Activated CD4-positive, alpha-beta memory T cell treated with anti-CD3 and anti-CD28 coated beads for 36 hours (primary cell): ENCODE results near the gene TMEM179B. TPM values are rescaled to one million over a fixed set of nuclear protein-coding genes. Genes with fewer than 3 reads are reported as not detected.

Experiments used
- CTCF ChIA-PET: fragments of 350-600 bp; sonication (Branson Sonifier 250); formaldehyde crosslinking; loops from one replicate; lab custom pipeline; 2021; ENCODE audit warnings: antibody characterized with exemption, inconsistent platforms; lab: Charles Lee
- POLR2A ChIA-PET: fragments of 350-600 bp; sonication (Branson Sonifier 250); formaldehyde crosslinking; loops from one replicate; lab custom pipeline; 2021; ENCODE audit warnings: antibody characterized with exemption; lab: Charles Lee
- DNase-seq: peaks from one replicate; pipeline ENCODE4 v3.0.0-alpha.2; 2020
- H3K27ac Mint-ChIP-seq: one replicate; pipeline ENCODE4 v1.8.0; 2021; ENCODE audit warnings: mixed read lengths
- H3K27me3 Mint-ChIP-seq: one replicate; pipeline ENCODE4 v1.8.0; 2021; ENCODE audit warnings: mixed read lengths
- H3K36me3 Mint-ChIP-seq: one replicate; pipeline ENCODE4 v1.8.0; 2021; ENCODE audit warnings: mixed read lengths
- H3K4me1 Mint-ChIP-seq: one replicate; pipeline ENCODE4 v1.8.0; 2021; ENCODE audit warnings: low read depth, mixed read lengths
- H3K4me3 Mint-ChIP-seq: one replicate; pipeline ENCODE4 v1.8.0; 2021; ENCODE audit warnings: mild to moderate bottlenecking, mixed read lengths
- H3K9me3 Mint-ChIP-seq: one replicate; pipeline ENCODE4 v1.8.0; 2021; ENCODE audit warnings: mixed read lengths
- intact Hi-C: fragments of 100-400 bp; cut with micrococcal nuclease; formaldehyde crosslinking; loops from one replicate; pipeline ENCODE4 v1.15.1; 2023
- microRNA-seq: library from miRNA; unstranded; fragments of <30 nt; microRNA quantifications from one replicate; pipeline ENCODE4 v1.2.0, GENCODE V29; 2022; ENCODE audit warnings: borderline number of aligned reads, borderline microRNAs expressed, borderline replicate concordance
- total RNA-seq, 2 experiments: library from RNA; stranded (reverse); gene quantifications; one replicate each; pipeline ENCODE4 v1.2.3, GENCODE V29; 2021

Gene TMEM179B
- total RNA-seq, 2 experiments from 2014 or later: 25.0 to 25.5 TPM

DNA sequence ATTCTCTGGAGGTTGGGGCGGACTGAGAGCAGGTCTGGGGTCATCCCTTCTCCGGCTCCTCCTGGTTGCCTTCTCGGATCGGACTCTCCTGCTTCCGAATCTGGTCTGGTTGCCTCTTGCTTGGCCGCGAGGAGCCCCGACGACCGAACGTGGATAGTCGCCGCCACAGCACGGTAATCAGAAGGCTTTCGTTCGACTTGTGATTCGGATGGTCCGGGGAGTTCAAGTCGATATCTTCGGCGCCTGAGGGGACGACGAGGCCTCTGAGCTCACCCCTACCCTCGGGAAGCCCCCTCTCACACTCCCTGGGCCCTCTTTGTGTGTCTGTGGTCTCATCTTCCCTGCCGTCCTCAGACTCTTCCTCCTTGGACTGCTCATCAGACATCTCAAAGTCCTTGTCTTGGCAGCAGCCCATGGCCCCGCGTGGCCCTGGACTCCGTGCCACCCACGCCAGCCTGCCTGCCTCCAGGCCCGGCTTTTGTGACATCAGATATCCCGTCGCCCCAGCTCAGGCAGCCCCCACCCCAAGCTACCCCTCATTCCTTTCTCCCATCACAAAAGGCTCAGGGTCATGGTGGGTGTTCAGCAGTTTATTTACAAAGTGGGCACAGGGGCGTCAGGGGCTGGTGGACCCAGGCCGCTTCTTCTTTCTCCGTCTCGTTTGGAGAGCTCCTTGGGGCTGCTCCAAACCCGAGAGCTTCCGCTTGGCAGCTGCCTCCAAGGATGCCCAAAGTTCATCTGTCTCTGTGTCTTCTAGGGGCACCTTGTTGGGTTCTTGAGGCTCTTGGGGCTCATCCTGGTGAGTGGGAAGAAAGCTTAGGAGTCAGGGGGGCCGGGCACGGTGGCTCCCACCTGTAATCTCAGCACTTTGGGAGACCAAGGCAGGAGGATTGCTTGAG, 45.4 kb downstream of the TMEM179B start, which contains the start of gene TEX54:
TEX54 (minus strand) TSS at position 506 of the 899 bp plus-strand sequence.
- H3K36me3 Mint-ChIP-seq: peaks cover 27% of the 10 kb centered on the region

DNA sequence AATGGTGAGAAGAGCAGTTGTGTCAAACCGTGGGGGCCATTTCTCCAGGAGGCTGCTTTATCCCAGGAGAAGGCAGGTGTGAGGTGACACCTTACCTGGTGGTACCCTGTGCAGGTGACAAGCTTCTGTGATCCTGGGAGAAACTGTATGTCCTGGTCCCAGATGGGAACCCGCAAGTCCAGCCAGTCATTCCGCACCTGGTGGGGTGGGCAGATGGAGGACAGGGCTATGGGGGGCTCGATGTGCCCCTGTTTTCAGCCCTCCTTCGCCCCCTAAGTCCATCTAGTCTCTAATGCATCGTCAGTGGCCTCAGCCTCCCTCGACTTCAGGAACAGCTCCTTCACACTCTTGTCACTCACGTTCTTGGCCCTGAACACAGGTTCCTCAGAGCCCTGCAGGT, 48.1 kb downstream of the TMEM179B start:
- Mint-ChIP-seq H3K36me3 (peaks cover 37% of the 10 kb centered on the region), H3K27ac (no peak overlapping the region), H3K4me3 (no peak overlapping the region), H3K27me3 (no peaks in the 10 kb centered on the region), H3K4me1 (peaks cover 46% of the 10 kb centered on the region), H3K9me3 (no peaks in the 10 kb centered on the region)
- intact Hi-C loops: no loop called here
- POLR2A ChIA-PET: interaction anchor here (1.3 kb wide), 1 partner anchor 45 kb away, joined by 3 read pairs; the partner anchor contains the start of gene SLC3A2
- DNase-seq: no peak
- CTCF ChIA-PET: no interaction called here

More for the DNA sequence above, 45.4 kb downstream of the TMEM179B start, which contains the start of gene TEX54:
- H3K27me3 Mint-ChIP-seq: no peaks in the 10 kb centered on the region
- H3K9me3 Mint-ChIP-seq: no peaks in the 10 kb centered on the region
- ChIA-PET CTCF (interaction anchor here (0.7 to 3.6 kb wide), 7 partner anchors 7 to 717 kb away, joined by 3 to 26 read pairs (median 3); partner anchors contain the start of gene SLC3A2), POLR2A (interaction anchor here (0.6 to 2.9 kb wide), 14 partner anchors 8 to 1947 kb away, joined by 3 to 59 read pairs (median 5); partner anchors contain the start of genes NXF1, SLC3A2 and ZBTB3)
- H3K4me1 Mint-ChIP-seq: peaks cover 44% of the 10 kb centered on the region
- H3K27ac Mint-ChIP-seq: peak within 1 kb of the TSS; percentile 93
- intact Hi-C loops: loop anchor here (1.0 to 2.0 kb wide), 3 partner anchors 40 to 242 kb away; partner anchors contain the start of genes C11orf98, CSKMT, TMEM223 and TUT1
- H3K4me3 Mint-ChIP-seq: peak within 1 kb of the TSS; percentile 84
- no peak for DNase-seq

- Mint-ChIP-seq H3K36me3 (peaks cover 28% of the 10 kb centered on the region), H3K27ac (no peak within 1 kb of the TSS), H3K4me1 (peaks cover 32% of the 10 kb centered on the region), H3K4me3 (no peak within 1 kb of the TSS), H3K9me3 (no peaks in the 10 kb centered on the region), H3K27me3 (no peaks in the 10 kb centered on the region)
- CTCF ChIA-PET: interaction anchor here (0.9 to 3.4 kb wide), 4 partner anchors 8 to 53 kb away, joined by 3 to 32 read pairs (median 8); partner anchors contain the start of genes STX5 and TMEM179B
- peak; percentile 96 for DNase-seq
- POLR2A ChIA-PET: interaction anchor here (0.7 to 7.0 kb wide), 13 partner anchors 7 to 265 kb away, joined by 3 to 443 read pairs (median 6); partner anchors contain the start of genes BSCL2, EEF1G, GNG3 and NXF1
- intact Hi-C loops: loop anchor here (1.0 kb wide), 4 partner anchors 8 to 130 kb away; partner anchors contain the start of genes TMEM179B and TMEM223
Observed at GRCh38 chr11:62839050-62839945, 52.1 kb downstream of the TMEM179B start, which contains the start of gene WDR74. WDR74 (minus strand) TSS chr11:62839590; CDS start chr11:62839570, 20 bp downstream.

Small RNA genes lying within 50 kb of the gene (microRNA-seq; reads per million reads assigned to microRNA genes)
- gene MIR6514 (2.8 reads per million), gene MIR6748 (not detected)

Other genes with a start within 250 kb of the TMEM179B start
- 10 to 100 TPM; 83.7 to 85.2 TPM for gene AHNAK, start 240.6 kb upstream of the TMEM179B start, total RNA-seq
- 1,000 to 10,000 TPM; 1,956 to 1,989 TPM for gene EEF1G, start 213.5 kb upstream of the TMEM179B start, total RNA-seq
- 10 to 100 TPM; 32.7 to 34.2 TPM for gene TUT1, start 195.9 kb upstream of the TMEM179B start, total RNA-seq
- gene MTA2, start 185.5 kb upstream of the TMEM179B start, total RNA-seq: 100 to 1,000 TPM; 166 to 167 TPM
- 100 to 1,000 TPM; 113 to 116 TPM for gene EML3, start 174.6 kb upstream of the TMEM179B start, total RNA-seq
- gene ROM1, start 174.1 kb upstream of the TMEM179B start, total RNA-seq: 1 to 10 TPM; 1.1 to 1.5 TPM
- gene B3GAT3, start 165.4 kb upstream of the TMEM179B start, total RNA-seq: 10 to 100 TPM; 67.0 to 70.4 TPM
- gene GANAB, start 140.8 kb upstream of the TMEM179B start, total RNA-seq: 100 to 1,000 TPM; 247 to 249 TPM
- 10 to 100 TPM; 30.2 to 30.8 TPM for gene INTS5, start 134.1 kb upstream of the TMEM179B start, total RNA-seq
- 100 to 1,000 TPM; 107 to 110 TPM for gene C11orf98, start 122.2 kb upstream of the TMEM179B start, total RNA-seq
- gene CSKMT, start 122.1 kb upstream of the TMEM179B start, total RNA-seq: 10 to 100 TPM; 27.7 to 33.9 TPM
- gene UQCC3, start 115.7 kb upstream of the TMEM179B start, total RNA-seq: 1 to 10 TPM; 6.0 to 6.2 TPM
- gene LBHD1, start 115.1 kb upstream of the TMEM179B start, total RNA-seq: 10 to 100 TPM; 10.8 to 14.1 TPM
- 100 to 1,000 TPM; 110 to 116 TPM for gene UBXN1, start 108.3 kb upstream of the TMEM179B start, total RNA-seq
- gene LRRN4CL, start 97.9 kb upstream of the TMEM179B start, total RNA-seq: under 1 TPM; 0.12 to 0.21 TPM
- 10 to 100 TPM; 18.0 to 20.4 TPM for gene BSCL2, start 80.0 kb upstream of the TMEM179B start, total RNA-seq
- not detected for gene GNG3, start 79.7 kb upstream of the TMEM179B start, total RNA-seq
- gene HNRNPUL2, start 59.9 kb upstream of the TMEM179B start, total RNA-seq: 10 to 100 TPM; 56.0 to 62.3 TPM
- gene TTC9C, start 58.9 kb upstream of the TMEM179B start, total RNA-seq: 10 to 100 TPM; 37.6 to 43.0 TPM
- 1 to 10 TPM; 8.4 to 9.7 TPM for gene ZBTB3, start 33.2 kb upstream of the TMEM179B start, total RNA-seq
- gene POLR2G, start 25.8 kb upstream of the TMEM179B start, total RNA-seq: 100 to 1,000 TPM; 116 to 124 TPM
- gene TAF6L, start 16.0 kb upstream of the TMEM179B start, total RNA-seq: 10 to 100 TPM; 11.9 to 12.0 TPM
- 10 to 100 TPM in 1 of 2 experiments, 1 to 10 TPM in 1; 9.2 to 10.2 TPM for gene TMEM223, start 4.6 kb downstream of the TMEM179B start, total RNA-seq
- 10 to 100 TPM; 70.8 to 83.6 TPM for gene NXF1, start 18.0 kb downstream of the TMEM179B start, total RNA-seq
- 10 to 100 TPM; 24.6 to 29.2 TPM for gene STX5, start 44.6 kb downstream of the TMEM179B start, total RNA-seq
- gene TEX54, start 45.4 kb downstream of the TMEM179B start, total RNA-seq: under 1 TPM in 1 of 2 experiments, not detected in 1; 0.53 TPM
- gene WDR74, start 52.2 kb downstream of the TMEM179B start, total RNA-seq: 10 to 100 TPM; 72.6 to 73.0 TPM
- 100 to 1,000 TPM; 309 to 314 TPM for gene SLC3A2, start 93.5 kb downstream of the TMEM179B start, total RNA-seq
- not detected for gene CHRM1, start 134.0 kb downstream of the TMEM179B start, total RNA-seq
- gene SLC22A6, start 197.6 kb downstream of the TMEM179B start, total RNA-seq: not detected
- not detected for gene SLC22A8, start 228.4 kb downstream of the TMEM179B start, total RNA-seq